Left lung (tissue), 10 donors: Measurements from ENCODE around the gene OSBPL1A. TPM values are rescaled to one million over a fixed set of nuclear protein-coding genes. Genes with fewer than 3 reads are reported as not detected.

Experiments
- ATAC-seq: fragments of 200-7000 bp; cut with Tn5 transposase; one replicate; pipeline ENCODE4 v1.9.1; 2020; ENCODE audit warnings: moderate library complexity
- DNase-seq, 4 donors: peaks; one replicate each; pipeline ENCODE4 v3.0.0-alpha.2; 2013 to 2020
- H3K27ac ChIP-seq, 2 donors: fragments of 200-600 bp; sonication (generic) in 1 of 2; one replicate each; pipeline versions ENCODE4 v1.5.0 to v1.8.0; 2020 to 2021
- H3K27me3 ChIP-seq, 2 donors: fragments of 200-600 bp; sonication (generic) in 1 of 2; one replicate each; pipeline versions ENCODE4 v1.5.0 to v1.8.0; 2020 to 2021
- H3K36me3 ChIP-seq, 2 donors: fragments of 200-600 bp; sonication (generic) in 1 of 2; one replicate each; pipeline versions ENCODE4 v1.5.0 to v1.8.0; 2020 to 2021
- H3K4me1 ChIP-seq, 2 donors: fragments of 200-600 bp; one replicate each; pipeline ENCODE4 v1.8.0; 2021
- H3K4me3 ChIP-seq, 2 donors: fragments of 200-600 bp; sonication (generic) in 1 of 2; one replicate each; pipeline versions ENCODE4 v1.5.0 to v1.8.0; 2020 to 2021; ENCODE audit warnings: mild to moderate bottlenecking in 1 of 2
- H3K9me3 ChIP-seq, 2 donors: fragments of 200-600 bp; sonication (generic) in 1 of 2; one replicate each; pipeline versions ENCODE4 v1.5.0 to v1.8.0; 2020 to 2021
- CTCF ChIP-seq, 2 donors: fragments of 200-600 bp; sonication (generic) in 1 of 2; IDR thresholded peaks; one replicate each; pipeline versions ENCODE4 v1.5.0 to v1.8.0; 2021; ENCODE audit warnings: antibody characterized with exemption in 2 of 2
- intact Hi-C, 2 donors: fragments of 100-400 bp; cut with DNase I; formaldehyde crosslinking; loops; one replicate each; pipeline versions ENCODE4 v1.11.2 to v1.14.2; 2022
- polyA plus RNA-seq, 6 donors: library from polyadenylated mRNA; unstranded; fragments of 120-200 nt; gene quantifications; one replicate each; pipeline ENCODE4 v1.2.1, GENCODE V29; 2013; ENCODE audit not compliant: insufficient read length in 6 of 6
- total RNA-seq, 2 donors: library from RNA; stranded (reverse); fragmentation: NEBNext Ultra II Directional; extraction: Animal tissue kit (Norgen Biotek cat#: 25700); gene quantifications; one replicate each; pipeline ENCODE4 v1.2.1, GENCODE V29; 2021
- donor health status: DM: no; HTN: yes; CAD: no.
- donor health status: DM: no; HTN: no; CAD: no.

OSBPL1A gene
- total and polyA plus RNA-seq, 8 donors = 29.6 to 65.7 (median 55.1) TPM

- TF ChIP-seq CTCF (IDR thresholded peaks at IDR 0.05) = no peak
- Histone ChIP-seq H3K4me1 (no peaks in the 10 kb centered on the region), H3K27ac (no peak overlapping the region), H3K27me3 (no peaks in the 10 kb centered on the region), H3K9me3 (no peaks in the 10 kb centered on the region), H3K36me3 (peaks cover 0 to 50% of the 10 kb centered on the region in 2 donors), H3K4me3 (no peak overlapping the region)
- intact Hi-C loops = no loop called here
- DNase-seq = no peak
- ATAC-seq = no peak
Observed at GRCh38 chr18:24170360-24170759, 227.3 kb downstream of the OSBPL1A start.

GRCh38 chr18:24168496-24168895, 229.1 kb downstream of the OSBPL1A start:
- Histone ChIP-seq H3K36me3 (peaks cover 0 to 60% of the 10 kb centered on the region in 2 donors), H3K4me1 (no peaks in the 10 kb centered on the region), H3K27me3 (no peaks in the 10 kb centered on the region), H3K4me3 (no peak overlapping the region), H3K27ac (no peak overlapping the region), H3K9me3 (no peaks in the 10 kb centered on the region)
- no peak for TF ChIP-seq CTCF (IDR thresholded peaks at IDR 0.05)
- DNase-seq = no peak
- no peak for ATAC-seq
- intact Hi-C loops = no loop called here

- H3K4me3 ChIP-seq = no peak overlapping the region
- no peak for DNase-seq
- TF ChIP-seq CTCF (IDR thresholded peaks at IDR 0.05) = no peak
- no peak overlapping the region for H3K27ac ChIP-seq
- no peaks in the 10 kb centered on the region for H3K27me3 ChIP-seq
- intact Hi-C loops = no loop called here
- H3K4me1 ChIP-seq = no peaks in the 10 kb centered on the region
- no peaks in the 10 kb centered on the region for H3K9me3 ChIP-seq
- ATAC-seq = no peak
- H3K36me3 ChIP-seq = peaks cover 0 to 74% of the 10 kb centered on the region in 2 donors
Observed at GRCh38 chr18:24161304-24161703, 236.3 kb downstream of the OSBPL1A start.

- ATAC-seq (no peak), DNase-seq (no peak)
- Histone ChIP-seq H3K4me1 (no peaks in the 10 kb centered on the region), H3K36me3 (peaks cover 0 to 74% of the 10 kb centered on the region in 2 donors), H3K27ac (no peak overlapping the region), H3K27me3 (no peaks in the 10 kb centered on the region), H3K9me3 (no peaks in the 10 kb centered on the region), H3K4me3 (no peak overlapping the region)
- TF ChIP-seq CTCF (IDR thresholded peaks at IDR 0.05) = no peak
- intact Hi-C loops = no loop called here
Observed at GRCh38 chr18:24160086-24160485, 237.5 kb downstream of the OSBPL1A start.

- ATAC-seq (no peak), DNase-seq (no peak)
- no peaks in the 10 kb centered on the region for H3K9me3 ChIP-seq
- peaks cover 0 to 59% of the 10 kb centered on the region in 2 donors for H3K36me3 ChIP-seq
- H3K4me3 ChIP-seq = no peak overlapping the region
- H3K4me1 ChIP-seq = no peaks in the 10 kb centered on the region
- no peaks in the 10 kb centered on the region for H3K27me3 ChIP-seq
- intact Hi-C loops = no loop called here
- no peak overlapping the region for H3K27ac ChIP-seq
- TF ChIP-seq CTCF (IDR thresholded peaks at IDR 0.05) = no peak
Observed at GRCh38 chr18:24157855-24158254, 239.8 kb downstream of the OSBPL1A start.
